Osteocyte (in vitro differentiated cells): Measurements from ENCODE around the gene RAB39A. TPM values are rescaled to one million over a fixed set of nuclear protein-coding genes. Genes with fewer than 3 reads are reported as not detected.
"Not testable (repeated sequence)": the region's sequence is repeated elsewhere in the genome, so short reads cannot be mapped to it uniquely, and the experiment has no call there.

Experiments used
- DNase-seq: peaks from one replicate; pipeline ENCODE4 v3.0.0; 2021; ENCODE audit warnings: mixed read lengths; ENCODE audit not compliant: unreplicated experiment; ENCODE audit errors: extremely low spot score
- H3K27ac Mint-ChIP-seq: one replicate; pipeline ENCODE4 v1.8.0; 2021; ENCODE audit warnings: mild to moderate bottlenecking, mixed read lengths; ENCODE audit not compliant: unreplicated experiment
- H3K27me3 Mint-ChIP-seq: one replicate; pipeline ENCODE4 v1.8.0; 2021; ENCODE audit warnings: mixed read lengths; ENCODE audit not compliant: unreplicated experiment
- H3K36me3 Mint-ChIP-seq: one replicate; pipeline ENCODE4 v1.8.0; 2021; ENCODE audit warnings: mixed read lengths; ENCODE audit not compliant: unreplicated experiment
- H3K4me1 Mint-ChIP-seq: one replicate; pipeline ENCODE4 v1.8.0; 2021; ENCODE audit warnings: mixed read lengths; ENCODE audit not compliant: unreplicated experiment
- H3K4me3 Mint-ChIP-seq: one replicate; pipeline ENCODE4 v1.8.0; 2021; ENCODE audit warnings: mild to moderate bottlenecking, moderate library complexity, mixed read lengths; ENCODE audit not compliant: unreplicated experiment
- H3K9me3 Mint-ChIP-seq: one replicate; pipeline ENCODE4 v1.8.0; 2021; ENCODE audit warnings: mixed read lengths; ENCODE audit not compliant: unreplicated experiment
- total RNA-seq: library from RNA; stranded (reverse); gene quantifications from 2 replicates; pipeline ENCODE4 v1.2.1, GENCODE V29; 2021
- TF ChIP-seq, protein P1 (sequence below): fragments of 200-600 bp; sonication (generic); IDR thresholded peaks from 2 replicates; pipeline ENCODE4 v1.5.0; 2021; ENCODE audit warnings: antibody characterized with exemption, mild to moderate bottlenecking, moderate library complexity

The RAB39A gene
- total RNA-seq, 1 donor from 2014 or later = not detected

DNA sequence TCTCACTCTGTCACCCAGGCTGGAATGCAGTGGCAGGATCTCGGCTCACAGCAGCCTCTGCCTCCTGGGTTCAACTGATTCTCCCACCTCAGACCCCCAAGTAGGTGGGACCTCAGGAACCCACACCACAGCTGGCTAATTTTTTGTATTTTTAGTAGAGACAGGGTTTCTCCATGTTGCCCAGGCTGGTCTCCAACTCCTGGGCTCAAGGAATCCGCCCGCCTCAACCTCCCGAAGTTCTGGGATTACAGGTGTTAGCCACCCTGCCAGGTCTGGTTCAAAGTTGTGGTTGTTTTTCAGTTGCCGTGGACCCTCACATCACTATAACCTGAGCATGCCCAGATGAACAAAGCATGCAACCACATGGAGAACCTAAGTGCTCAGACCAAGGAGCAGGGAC is 13.0 kb upstream of the RAB39A start:
- Mint-ChIP-seq H3K27me3 (peaks cover 3% of the 10 kb centered on the region), H3K27ac (no peak overlapping the region)

GRCh38 chr11:107916671-107917241 is 11.5 kb upstream of the RAB39A start:
- peak; percentile 80 for DNase-seq
- H3K4me1 Mint-ChIP-seq = no peaks in the 10 kb centered on the region

More for the DNA sequence above, 13.0 kb upstream of the RAB39A start:
- Mint-ChIP-seq H3K36me3 (no peaks in the 10 kb centered on the region), H3K9me3 (no peaks in the 10 kb centered on the region), H3K4me1 (no peaks in the 10 kb centered on the region), H3K4me3 (no peak overlapping the region)
- TF ChIP-seq, protein P1, sequence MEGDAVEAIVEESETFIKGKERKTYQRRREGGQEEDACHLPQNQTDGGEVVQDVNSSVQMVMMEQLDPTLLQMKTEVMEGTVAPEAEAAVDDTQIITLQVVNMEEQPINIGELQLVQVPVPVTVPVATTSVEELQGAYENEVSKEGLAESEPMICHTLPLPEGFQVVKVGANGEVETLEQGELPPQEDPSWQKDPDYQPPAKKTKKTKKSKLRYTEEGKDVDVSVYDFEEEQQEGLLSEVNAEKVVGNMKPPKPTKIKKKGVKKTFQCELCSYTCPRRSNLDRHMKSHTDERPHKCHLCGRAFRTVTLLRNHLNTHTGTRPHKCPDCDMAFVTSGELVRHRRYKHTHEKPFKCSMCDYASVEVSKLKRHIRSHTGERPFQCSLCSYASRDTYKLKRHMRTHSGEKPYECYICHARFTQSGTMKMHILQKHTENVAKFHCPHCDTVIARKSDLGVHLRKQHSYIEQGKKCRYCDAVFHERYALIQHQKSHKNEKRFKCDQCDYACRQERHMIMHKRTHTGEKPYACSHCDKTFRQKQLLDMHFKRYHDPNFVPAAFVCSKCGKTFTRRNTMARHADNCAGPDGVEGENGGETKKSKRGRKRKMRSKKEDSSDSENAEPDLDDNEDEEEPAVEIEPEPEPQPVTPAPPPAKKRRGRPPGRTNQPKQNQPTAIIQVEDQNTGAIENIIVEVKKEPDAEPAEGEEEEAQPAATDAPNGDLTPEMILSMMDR = no peak
- peak; percentile 64 for DNase-seq

GRCh38 chr11:107921997-107922396 is 6.3 kb upstream of the RAB39A start:
- Mint-ChIP-seq H3K4me3 (no peak overlapping the region), H3K9me3 (no peaks in the 10 kb centered on the region), H3K4me1 (no peaks in the 10 kb centered on the region), H3K27ac (no peak overlapping the region), H3K27me3 (peaks cover 5% of the 10 kb centered on the region), H3K36me3 (no peaks in the 10 kb centered on the region)
- DNase-seq = no peak
- TF ChIP-seq, protein P1 = no peak

More at GRCh38 chr11:107916671-107917241, 11.5 kb upstream of the RAB39A start:
- H3K27me3 Mint-ChIP-seq = peaks cover 3% of the 10 kb centered on the region
- H3K27ac Mint-ChIP-seq = no peak overlapping the region
- TF ChIP-seq, protein P1 = peak; percentile 54
- H3K36me3 Mint-ChIP-seq = no peaks in the 10 kb centered on the region
- H3K9me3 Mint-ChIP-seq = no peaks in the 10 kb centered on the region
- no peak overlapping the region for H3K4me3 Mint-ChIP-seq

- not testable (repeated sequence) for H3K9me3 Mint-ChIP-seq, H3K27ac Mint-ChIP-seq, DNase-seq, H3K27me3 Mint-ChIP-seq, H3K36me3 Mint-ChIP-seq, H3K4me3 Mint-ChIP-seq, H3K4me1 Mint-ChIP-seq
Observed at GRCh38 chr11:107923519-107923918, 4.7 kb upstream of the RAB39A start.

GRCh38 chr11:107924306-107924705 is 3.9 kb upstream of the RAB39A start:
- Mint-ChIP-seq H3K4me3 (no peak overlapping the region), H3K27me3 (peaks cover 11% of the 10 kb centered on the region), H3K4me1 (peaks cover 9% of the 10 kb centered on the region), H3K9me3 (no peaks in the 10 kb centered on the region), H3K36me3 (no peaks in the 10 kb centered on the region), H3K27ac (no peak overlapping the region)
- TF ChIP-seq, protein P1 = no peak
- DNase-seq = no peak
